IMR-90 (cell line): ENCODE results near the gene MRPL17. TPM values are rescaled to one million over a fixed set of nuclear protein-coding genes. Genes with fewer than 3 reads are reported as not detected.

Source experiments
- CTCF ChIP-seq: conservative IDR thresholded peaks from 2 replicates; pipeline ENCODE4 v1.5.1; 2012; ENCODE audit warnings: mild to moderate bottlenecking, low read depth, low read length, improper control_type of control experiment
- NFE2L2 ChIP-seq: fragments of 150-350 bp; IDR thresholded peaks from 2 replicates; pipeline ENCODE4 v1.6.1; 2016; ENCODE audit warnings: low read depth, mild to moderate bottlenecking, low read length
- RAD21 ChIP-seq: IDR thresholded peaks from 2 replicates; pipeline ENCODE4 v1.6.1; 2012; ENCODE audit warnings: low read length, improper control_type of control experiment
- SMC3 ChIP-seq: fragments of 150-350 bp; IDR thresholded peaks from 2 replicates; pipeline ENCODE4 v1.6.1; 2016; ENCODE audit warnings: low read depth, mild to moderate bottlenecking, antibody characterized with exemption, low read length, moderate library complexity
- polyA plus RNA-seq, 3 experiments: library from polyadenylated mRNA; depleted of rRNA; stranded (reverse); fragments of >200 nt; gene quantifications; 2 replicates each; pipeline ENCODE4 v1.2.3, GENCODE V29; 2012; ENCODE audit warnings: low replicate concordance in 1 of 3
- total RNA-seq: library from RNA; depleted of rRNA; stranded (reverse); fragments of >200 nt; gene quantifications from 2 replicates; pipeline ENCODE4 v1.2.3, GENCODE V29; 2012

The MRPL17 gene
- total and polyA plus RNA-seq, 2 of the 4 experiments (the other 2 are of a cell fraction) = 70.3 to 85.2 TPM

- peak; percentile 96 for TF ChIP-seq CTCF
- TF ChIP-seq NFE2L2 = no peak
- peak; percentile 89 for TF ChIP-seq SMC3
- peak; percentile 83 for TF ChIP-seq RAD21
Observed at GRCh38 chr11:6682936-6683861, at the start of gene MRPL17 (continued).
